HG03432 (cell line): ENCODE results near the gene ZBTB7A.
"Not testable (repeated sequence)": the region's sequence is repeated elsewhere in the genome, so short reads cannot be mapped to it uniquely, and the experiment has no call there.

Experiments
- ATAC-seq: cut with Tn5 transposase; IDR thresholded peaks from one replicate; pipeline ENCODE4 v1.9.1; 2021; ENCODE audit warnings: mild to moderate bottlenecking, moderate library complexity; ENCODE audit not compliant: unreplicated experiment

Gene ZBTB7A

DNA sequence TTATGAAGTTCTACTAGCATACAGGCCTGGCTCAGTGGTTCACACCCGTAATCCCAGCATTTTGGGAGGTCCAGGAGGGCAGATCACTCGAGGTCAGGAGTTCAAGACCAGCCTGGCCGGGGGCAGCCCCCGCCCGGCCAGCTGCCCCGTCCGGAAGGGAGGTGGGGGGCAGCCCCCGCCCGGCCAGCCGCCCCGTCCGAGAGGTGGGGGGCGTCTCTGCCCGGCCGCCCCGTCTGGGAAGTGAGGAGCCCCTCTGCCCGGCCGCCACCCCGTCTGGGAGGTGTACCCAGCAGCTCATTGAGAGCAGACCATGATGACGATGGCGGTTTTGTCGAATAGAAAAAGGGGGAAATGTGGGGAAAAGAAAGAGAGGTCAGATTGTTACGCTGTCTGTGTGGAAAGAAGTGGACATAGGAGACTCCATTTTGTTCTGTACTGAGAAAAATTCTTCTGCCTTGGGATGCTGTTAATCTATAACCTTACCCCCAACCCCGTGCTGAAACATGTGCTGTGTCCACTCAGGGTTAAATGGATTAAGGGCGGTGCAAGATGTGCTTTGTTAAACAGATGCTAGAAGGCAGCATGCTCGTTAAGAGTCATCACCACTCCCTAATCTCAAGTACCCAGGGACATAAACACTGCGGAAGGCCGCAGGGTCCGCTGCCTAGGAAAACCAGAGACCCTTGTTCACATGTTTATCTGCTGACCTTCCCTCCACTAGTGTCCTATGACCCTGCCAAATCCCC is 67.9 kb downstream of the ZBTB7A start:
- not testable (repeated sequence) for ATAC-seq

DNA sequence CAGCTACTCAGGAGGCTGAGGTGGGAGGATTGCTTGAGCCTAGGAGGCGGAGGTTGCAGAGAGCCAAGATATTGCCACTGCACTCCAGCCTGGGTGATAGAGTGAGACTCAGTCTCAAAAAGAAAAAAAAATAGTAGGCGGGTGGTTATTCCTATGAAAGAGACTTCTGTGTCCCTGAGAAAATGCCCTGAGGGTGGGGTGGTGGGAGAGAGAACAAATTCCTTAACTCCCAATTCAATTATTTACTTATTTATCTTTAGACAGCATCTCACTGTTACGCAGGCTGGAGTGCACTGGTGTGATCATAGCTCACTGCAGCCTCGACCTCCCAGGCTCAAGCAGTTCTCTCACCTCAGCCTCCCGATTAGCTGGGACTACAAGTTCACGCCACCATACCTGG is 71.1 kb downstream of the ZBTB7A start:
- no peak for ATAC-seq
